ENCODE data around the gene ABCA6.

The ABCA6 gene

DNA sequence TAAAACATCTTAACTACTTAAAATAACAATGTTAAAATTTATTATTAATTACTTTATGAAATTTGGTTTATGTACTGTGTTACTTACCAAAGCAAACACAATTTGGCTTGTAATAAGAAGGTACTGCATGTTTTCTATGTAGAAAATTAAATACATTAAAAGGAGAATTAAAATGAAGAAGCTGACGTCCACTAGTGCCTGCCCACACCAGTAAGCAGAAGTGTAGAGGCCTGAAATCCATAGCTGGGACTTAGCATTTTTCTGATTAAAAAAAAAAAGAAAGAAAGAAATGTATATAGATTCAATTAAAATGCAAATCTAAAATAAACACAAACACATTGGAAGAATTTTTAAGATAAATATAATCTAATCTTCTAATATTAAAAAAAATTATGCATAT, 45.2 kb downstream of the ABCA6 start:
- Histone ChIP-seq H3K4me1 (ENCODE audit: low read length) (peaks cover 55% of the 10 kb centered on the region), H3K9me3 (ENCODE audit: insufficient read depth, low read length) (no peaks in the 10 kb centered on the region), H3K27ac (ENCODE audit: low read length) (no peak overlapping the region), H2AFZ (ENCODE audit: low read depth, low read length) (no peak overlapping the region), H3K9ac (ENCODE audit: low read length) (no peak overlapping the region), H3K27me3 (ENCODE audit: low read depth, low read length) (no peaks in the 10 kb centered on the region), H3K79me2 (ENCODE audit: low read length) (no peaks in the 10 kb centered on the region), H3K4me2 (ENCODE audit: low read length) (no peak overlapping the region), H3K36me3 (replicated peaks; ENCODE audit: low read depth, low read length) (peaks cover 29% of the 10 kb centered on the region), H3K4me3 (ENCODE audit: low read length) (no peak overlapping the region), H4K20me1 (ENCODE audit: insufficient read depth, low read length) (no peaks in the 10 kb centered on the region)
- TF ChIP-seq, protein P1, sequence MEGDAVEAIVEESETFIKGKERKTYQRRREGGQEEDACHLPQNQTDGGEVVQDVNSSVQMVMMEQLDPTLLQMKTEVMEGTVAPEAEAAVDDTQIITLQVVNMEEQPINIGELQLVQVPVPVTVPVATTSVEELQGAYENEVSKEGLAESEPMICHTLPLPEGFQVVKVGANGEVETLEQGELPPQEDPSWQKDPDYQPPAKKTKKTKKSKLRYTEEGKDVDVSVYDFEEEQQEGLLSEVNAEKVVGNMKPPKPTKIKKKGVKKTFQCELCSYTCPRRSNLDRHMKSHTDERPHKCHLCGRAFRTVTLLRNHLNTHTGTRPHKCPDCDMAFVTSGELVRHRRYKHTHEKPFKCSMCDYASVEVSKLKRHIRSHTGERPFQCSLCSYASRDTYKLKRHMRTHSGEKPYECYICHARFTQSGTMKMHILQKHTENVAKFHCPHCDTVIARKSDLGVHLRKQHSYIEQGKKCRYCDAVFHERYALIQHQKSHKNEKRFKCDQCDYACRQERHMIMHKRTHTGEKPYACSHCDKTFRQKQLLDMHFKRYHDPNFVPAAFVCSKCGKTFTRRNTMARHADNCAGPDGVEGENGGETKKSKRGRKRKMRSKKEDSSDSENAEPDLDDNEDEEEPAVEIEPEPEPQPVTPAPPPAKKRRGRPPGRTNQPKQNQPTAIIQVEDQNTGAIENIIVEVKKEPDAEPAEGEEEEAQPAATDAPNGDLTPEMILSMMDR (IDR thresholded peaks at IDR 0.05; ENCODE audit: low read depth, low read length) = no peak
- TF ChIP-seq EZH2phosphoT487 (IDR thresholded peaks at IDR 0.05; ENCODE audit: low read depth) = no peak

DNA sequence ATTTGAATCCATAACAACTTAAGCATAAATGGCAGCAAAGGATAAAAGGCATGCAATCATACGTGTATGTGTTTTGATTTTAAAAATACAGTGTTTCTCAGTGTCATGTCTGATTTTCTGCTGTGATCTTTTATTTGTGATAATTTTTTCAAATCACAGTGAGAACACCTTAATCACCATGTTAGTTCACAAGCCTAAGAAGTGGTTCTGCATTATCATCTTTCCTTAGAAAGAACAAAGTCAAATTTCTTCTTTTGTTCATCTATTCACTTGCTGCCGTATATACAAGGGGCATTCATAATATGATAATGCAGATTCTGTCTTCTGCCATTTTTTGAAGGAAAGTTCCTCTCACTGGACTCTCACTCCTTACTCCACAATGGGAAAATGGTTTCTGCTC, 47.7 kb downstream of the ABCA6 start:
- TF ChIP-seq, protein P1 (IDR thresholded peaks at IDR 0.05; ENCODE audit: low read depth, low read length) = no peak
- no peak for TF ChIP-seq EZH2phosphoT487 (IDR thresholded peaks at IDR 0.05; ENCODE audit: low read depth)
- H3K9ac ChIP-seq (ENCODE audit: low read length) = 0 out of 2 replicates have a peak overlapping the region, but pooled peaks have one; percentile 41
- H2AFZ ChIP-seq (ENCODE audit: low read depth, low read length) = no peak overlapping the region
- no peaks in the 10 kb centered on the region for H3K9me3 ChIP-seq (ENCODE audit: insufficient read depth, low read length)
- no peaks in the 10 kb centered on the region for H4K20me1 ChIP-seq (ENCODE audit: insufficient read depth, low read length)
- H3K4me3 ChIP-seq (ENCODE audit: low read length) = no peak overlapping the region
- no peaks in the 10 kb centered on the region for H3K79me2 ChIP-seq (ENCODE audit: low read length)
- H3K4me1 ChIP-seq (ENCODE audit: low read length) = peaks cover 44% of the 10 kb centered on the region
- H3K27me3 ChIP-seq (ENCODE audit: low read depth, low read length) = no peaks in the 10 kb centered on the region
- peaks cover 29% of the 10 kb centered on the region for H3K36me3 ChIP-seq (replicated peaks; ENCODE audit: low read depth, low read length)
- no peak overlapping the region for H3K4me2 ChIP-seq (ENCODE audit: low read length)
- H3K27ac ChIP-seq (ENCODE audit: low read length) = peak overlapping the region; percentile 75

DNA sequence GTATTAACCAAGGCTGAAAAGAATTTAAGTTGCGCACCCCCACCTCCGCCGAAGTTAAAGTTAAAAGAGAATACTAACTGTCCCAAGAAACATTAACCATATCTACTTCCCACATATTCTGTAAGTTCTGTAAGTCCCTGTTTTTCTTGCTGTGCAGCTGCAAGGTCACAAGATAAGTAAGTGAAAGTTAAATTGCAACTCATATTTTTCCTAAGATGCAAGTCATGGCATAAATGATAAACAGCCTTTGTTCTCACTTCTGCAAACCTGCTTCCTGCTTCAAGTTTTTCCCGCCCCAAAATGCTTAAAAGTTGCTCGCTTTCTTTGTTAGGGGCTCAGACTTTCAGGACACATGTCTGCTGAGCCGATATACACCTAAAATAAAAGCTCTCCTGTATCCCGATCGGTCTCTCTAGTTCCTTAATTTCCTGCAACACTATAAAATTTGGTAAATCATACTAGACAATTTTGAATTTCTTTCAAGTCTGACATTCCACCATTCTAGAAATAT, 48.4 kb downstream of the ABCA6 start:
- H3K9me3 ChIP-seq (ENCODE audit: insufficient read depth, low read length) = no peaks in the 10 kb centered on the region
- peaks cover 37% of the 10 kb centered on the region for H3K4me1 ChIP-seq (ENCODE audit: low read length)
- no peaks in the 10 kb centered on the region for H3K79me2 ChIP-seq (ENCODE audit: low read length)
- H3K27ac ChIP-seq (ENCODE audit: low read length) = peak overlapping the region; percentile 75
- H3K4me3 ChIP-seq (ENCODE audit: low read length) = peak overlapping the region; percentile 38
- peak overlapping the region; percentile 57 for H3K4me2 ChIP-seq (ENCODE audit: low read length)
- peak overlapping the region; percentile 41 for H3K9ac ChIP-seq (ENCODE audit: low read length)
- TF ChIP-seq, protein P1 (IDR thresholded peaks at IDR 0.05; ENCODE audit: low read depth, low read length) = no peak
- no peak for TF ChIP-seq EZH2phosphoT487 (IDR thresholded peaks at IDR 0.05; ENCODE audit: low read depth)
- H3K36me3 ChIP-seq (replicated peaks; ENCODE audit: low read depth, low read length) = peaks cover 29% of the 10 kb centered on the region
- H4K20me1 ChIP-seq (ENCODE audit: insufficient read depth, low read length) = no peaks in the 10 kb centered on the region
- H2AFZ ChIP-seq (ENCODE audit: low read depth, low read length) = peak overlapping the region; percentile 74; the same call in 1 of the 2 replicates
- no peaks in the 10 kb centered on the region for H3K27me3 ChIP-seq (ENCODE audit: low read depth, low read length)

DNA sequence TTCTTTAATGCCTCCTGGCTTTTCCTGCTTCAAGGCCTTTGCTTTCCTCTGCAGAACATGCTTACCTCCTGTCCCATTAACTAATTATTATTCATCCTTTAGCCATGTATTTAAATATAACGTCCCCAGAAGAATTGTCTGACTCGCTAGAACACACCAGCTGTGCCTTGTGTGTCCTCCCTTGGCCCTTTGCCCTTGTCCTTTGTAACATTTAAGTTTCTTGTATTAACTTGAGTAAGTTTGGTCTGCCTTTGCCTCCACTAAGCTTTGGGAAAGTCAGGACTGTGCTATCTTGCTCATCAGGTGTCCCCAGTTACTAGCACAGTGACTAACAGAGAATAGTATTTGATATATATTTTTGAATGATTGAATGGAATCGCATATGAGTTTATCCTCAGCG, 51.3 kb downstream of the ABCA6 start:
- Histone ChIP-seq H3K9ac (ENCODE audit: low read length) (no peak overlapping the region), H3K79me2 (ENCODE audit: low read length) (no peaks in the 10 kb centered on the region), H3K4me1 (ENCODE audit: low read length) (peaks cover 22% of the 10 kb centered on the region), H3K4me2 (ENCODE audit: low read length) (no peak overlapping the region), H3K27me3 (ENCODE audit: low read depth, low read length) (no peaks in the 10 kb centered on the region), H3K36me3 (replicated peaks; ENCODE audit: low read depth, low read length) (peaks cover 23% of the 10 kb centered on the region), H4K20me1 (ENCODE audit: insufficient read depth, low read length) (no peaks in the 10 kb centered on the region), H3K27ac (ENCODE audit: low read length) (no peak overlapping the region), H2AFZ (ENCODE audit: low read depth, low read length) (no peak overlapping the region), H3K9me3 (ENCODE audit: insufficient read depth, low read length) (no peaks in the 10 kb centered on the region), H3K4me3 (ENCODE audit: low read length) (no peak overlapping the region)
- no peak for TF ChIP-seq EZH2phosphoT487 (IDR thresholded peaks at IDR 0.05; ENCODE audit: low read depth)
- TF ChIP-seq, protein P1 (IDR thresholded peaks at IDR 0.05; ENCODE audit: low read depth, low read length) = no peak
